T-helper 1 cell (primary cell): ENCODE data around the gene GRB10.

Experiments
- DNase-seq, 5 donors: peaks; one replicate each; pipeline ENCODE4 v3.0.0-alpha.2; 2012 to 2020

The GRB10 gene

DNA sequence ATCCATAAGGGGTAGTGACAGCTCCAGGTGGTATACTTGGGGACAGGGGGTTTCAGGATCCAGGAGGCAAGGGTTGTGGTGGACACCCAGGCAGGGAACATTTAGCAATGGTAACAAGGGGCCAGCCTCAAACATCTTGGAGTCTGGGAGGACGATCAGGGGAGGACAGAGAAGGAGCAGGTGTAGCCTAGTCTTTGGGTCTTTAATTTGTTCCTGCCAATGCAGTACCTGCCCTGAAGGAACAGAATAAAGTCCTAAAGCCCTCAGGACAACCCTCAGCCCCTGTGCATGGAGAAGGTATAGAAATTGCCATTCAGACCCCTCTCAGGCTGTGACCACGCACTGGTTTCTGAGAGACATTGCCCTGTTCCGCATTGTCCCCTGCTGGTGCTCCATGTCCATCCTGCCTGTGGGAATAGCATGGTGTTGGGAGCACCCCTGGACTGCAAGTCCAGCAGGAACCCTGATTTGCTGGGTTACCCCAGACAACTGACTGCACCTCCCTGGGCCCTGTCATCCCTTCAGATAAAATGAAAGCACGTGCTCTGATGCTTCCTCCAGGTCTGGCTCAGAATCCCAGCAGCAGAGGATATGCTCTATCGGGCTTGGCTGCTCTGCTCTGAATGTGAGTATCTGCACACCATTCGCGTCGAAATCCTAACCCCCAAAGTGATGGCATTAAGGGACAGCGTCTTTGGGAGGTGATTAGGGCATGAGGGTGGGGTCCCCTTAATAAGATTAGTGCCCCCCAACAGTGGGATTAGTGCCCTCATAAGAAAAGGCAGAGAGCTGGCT, 241.7 kb downstream of the GRB10 start:
- DNase-seq, result no peak
